Measurements from ENCODE around the gene DOK1.

Gene DOK1

GRCh38 chr2:74553892-74554819, at the start of gene DOK1, which contains the start of gene LOXL3:
DOK1 (plus strand) TSS chr2:74554720; CDS start chr2:74554755, 35 bp downstream.
LOXL3 (minus strand) TSS chr2:74553942; CDS start chr2:74552634, 1,308 bp downstream.
- TF ChIP-seq EZH2 (IDR thresholded peaks at IDR 0.05; ENCODE audit: borderline replicate concordance, low read length), result no peak
- no peak for TF ChIP-seq CTCF (IDR thresholded peaks at IDR 0.05; ENCODE audit: low read length)
- peak within 1 kb of the TSS; percentile 78 for H3K4me3 ChIP-seq (ENCODE audit: low read depth, low read length, poor library complexity, severe bottlenecking)
- no peaks in the 10 kb centered on the region for H3F3A ChIP-seq (ENCODE audit: insufficient read depth, low read length)
- H3K4me2 ChIP-seq (ENCODE audit: low read length), result peak within 1 kb of the TSS; percentile 70
- H3K9ac ChIP-seq (ENCODE audit: low read length), result peak within 1 kb of the TSS; percentile 71
- H4K20me1 ChIP-seq (ENCODE audit: insufficient read depth, low read length), result no peaks in the 10 kb centered on the region
- no peaks in the 10 kb centered on the region for H3K9me2 ChIP-seq (ENCODE audit: low read depth, low read length)
- H3K36me3 ChIP-seq (ENCODE audit: insufficient read depth, low read length), result peaks cover 6% of the 10 kb centered on the region; the same call in 1 of the 2 replicates
- H3K27ac ChIP-seq (ENCODE audit: low read depth, low read length, poor library complexity, severe bottlenecking), result no peak within 1 kb of the TSS
- peak within 1 kb of the TSS; percentile 4; the same call in 1 of the 2 replicates for H2AFZ ChIP-seq (ENCODE audit: low read length)
- H3K27me3 ChIP-seq (ENCODE audit: insufficient read depth, low read length), result peaks cover 7% of the 10 kb centered on the region
- no peaks in the 10 kb centered on the region for H3K79me2 ChIP-seq (ENCODE audit: insufficient read depth, low read length)
- no peaks in the 10 kb centered on the region for H3K9me3 ChIP-seq (ENCODE audit: low read length)
- peaks cover 17% of the 10 kb centered on the region for H3K4me1 ChIP-seq (ENCODE audit: insufficient read depth, low read length, severe bottlenecking)

GRCh38 chr2:74505448-74506246, 48.9 kb upstream of the DOK1 start:
- Histone ChIP-seq H3K79me2 (ENCODE audit: insufficient read depth, low read length) (no peaks in the 10 kb centered on the region), H3K9me3 (ENCODE audit: low read length) (no peaks in the 10 kb centered on the region), H3F3A (ENCODE audit: insufficient read depth, low read length) (no peaks in the 10 kb centered on the region), H3K9me2 (ENCODE audit: low read depth, low read length) (no peaks in the 10 kb centered on the region), H3K4me1 (ENCODE audit: insufficient read depth, low read length, severe bottlenecking) (peaks cover 38% of the 10 kb centered on the region), H3K27me3 (ENCODE audit: insufficient read depth, low read length) (peaks cover 17% of the 10 kb centered on the region; the same call in 1 of the 2 replicates), H3K27ac (ENCODE audit: low read depth, low read length, poor library complexity, severe bottlenecking) (no peak overlapping the region), H2AFZ (ENCODE audit: low read length) (no peak overlapping the region), H3K9ac (ENCODE audit: low read length) (no peak overlapping the region), H4K20me1 (ENCODE audit: insufficient read depth, low read length) (no peaks in the 10 kb centered on the region), H3K4me2 (ENCODE audit: low read length) (no peak overlapping the region), H3K36me3 (ENCODE audit: insufficient read depth, low read length) (peaks cover 17% of the 10 kb centered on the region), H3K4me3 (ENCODE audit: low read depth, low read length, poor library complexity, severe bottlenecking) (no peak overlapping the region)
- no peak for TF ChIP-seq CTCF (IDR thresholded peaks at IDR 0.05; ENCODE audit: low read length)
- TF ChIP-seq EZH2 (IDR thresholded peaks at IDR 0.05; ENCODE audit: borderline replicate concordance, low read length), result no peak

- Histone ChIP-seq H2AFZ (ENCODE audit: low read length) (peak within 1 kb of the TSS; percentile 39; the same call in 1 of the 2 replicates), H3F3A (ENCODE audit: insufficient read depth, low read length) (no peaks in the 10 kb centered on the region), H3K9me2 (ENCODE audit: low read depth, low read length) (no peaks in the 10 kb centered on the region), H3K36me3 (ENCODE audit: insufficient read depth, low read length) (peaks cover 17% of the 10 kb centered on the region), H3K4me3 (ENCODE audit: low read depth, low read length, poor library complexity, severe bottlenecking) (peak within 1 kb of the TSS; percentile 86), H3K27me3 (ENCODE audit: insufficient read depth, low read length) (peaks cover 6% of the 10 kb centered on the region; the same call in 1 of the 2 replicates), H3K4me1 (ENCODE audit: insufficient read depth, low read length, severe bottlenecking) (peaks cover 37% of the 10 kb centered on the region), H4K20me1 (ENCODE audit: insufficient read depth, low read length) (no peaks in the 10 kb centered on the region), H3K79me2 (ENCODE audit: insufficient read depth, low read length) (no peaks in the 10 kb centered on the region), H3K9ac (ENCODE audit: low read length) (peak within 1 kb of the TSS; percentile 90), H3K27ac (ENCODE audit: low read depth, low read length, poor library complexity, severe bottlenecking) (peak within 1 kb of the TSS; percentile 95), H3K9me3 (ENCODE audit: low read length) (no peaks in the 10 kb centered on the region), H3K4me2 (ENCODE audit: low read length) (peak within 1 kb of the TSS; percentile 95)
- no peak for TF ChIP-seq EZH2 (IDR thresholded peaks at IDR 0.05; ENCODE audit: borderline replicate concordance, low read length)
- TF ChIP-seq CTCF (IDR thresholded peaks at IDR 0.05; ENCODE audit: low read length), result peak; percentile 56
Observed at GRCh38 chr2:74507145-74507925, 47.2 kb upstream of the DOK1 start, which contains the start of gene PCGF1. PCGF1 (minus strand) TSS chr2:74507695; CDS start chr2:74507668, 27 bp downstream.

Measured in OCI-LY1 (cell line).